Astrocyte of the cerebellum (primary cell): Measurements from ENCODE around the gene KCNG4.
"Not testable (repeated sequence)": the region's sequence is repeated elsewhere in the genome, so short reads cannot be mapped to it uniquely, and the experiment has no call there.

Experiments
- DNase-seq: peaks from one replicate; pipeline ENCODE4 v3.0.0-alpha.2; 2011; ENCODE audit warnings: low read depth
- H3K4me3 ChIP-seq: 2 replicates; pipeline ENCODE4 v1.5.1; 2011; ENCODE audit warnings: mild to moderate bottlenecking, low read depth, low read length, moderate library complexity
- CTCF ChIP-seq: IDR thresholded peaks from 2 replicates; pipeline ENCODE4 v1.5.1; 2012; ENCODE audit warnings: low read length, low read depth, moderate library complexity, mild to moderate bottlenecking; ENCODE audit errors: missing control alignments
- in situ Hi-C: cut with HindIII; loops from 2 replicates; pipeline ENCODE4 v1.10.0; 2017; ENCODE audit warnings: low sequenced_read_pairs

The KCNG4 gene

GRCh38 chr16:84223456-84223855 is 16.4 kb downstream of the KCNG4 start:
- no peak for TF ChIP-seq CTCF
- in situ Hi-C loops = no loop called here
- H3K4me3 ChIP-seq = no peak overlapping the region
- DNase-seq = no peak

- in situ Hi-C loops = no loop called here
- TF ChIP-seq CTCF = no peak
- DNase-seq = no peak
- H3K4me3 ChIP-seq = no peak overlapping the region
These were observed 19.0 kb downstream of the KCNG4 start for GRCh38 chr16:84220851-84221250.

- TF ChIP-seq CTCF = no peak
- DNase-seq = no peak
- in situ Hi-C loops = no loop called here
- H3K4me3 ChIP-seq = no peak overlapping the region
These were observed 20.9 kb downstream of the KCNG4 start for GRCh38 chr16:84218956-84219355.

GRCh38 chr16:84218176-84218823 is 21.5 kb downstream of the KCNG4 start:
- no peak overlapping the region for H3K4me3 ChIP-seq
- TF ChIP-seq CTCF = no peak
- in situ Hi-C loops = no loop called here
- no peak for DNase-seq

- H3K4me3 ChIP-seq, in situ Hi-C loops, DNase-seq: not testable (repeated sequence)
These were observed 23.7 kb downstream of the KCNG4 start for GRCh38 chr16:84216144-84216543.

GRCh38 chr16:84215531-84215930 is 24.3 kb downstream of the KCNG4 start:
- in situ Hi-C loops = no loop called here
- no peak for TF ChIP-seq CTCF
- H3K4me3 ChIP-seq = no peak overlapping the region
- DNase-seq = no peak

- no peak overlapping the region for H3K4me3 ChIP-seq
- no peak for DNase-seq
- in situ Hi-C loops = no loop called here
- TF ChIP-seq CTCF = no peak
These were observed 25.3 kb downstream of the KCNG4 start for GRCh38 chr16:84214451-84215066.
